ENCODE measurements around the gene COPS7A.

COPS7A gene

DNA sequence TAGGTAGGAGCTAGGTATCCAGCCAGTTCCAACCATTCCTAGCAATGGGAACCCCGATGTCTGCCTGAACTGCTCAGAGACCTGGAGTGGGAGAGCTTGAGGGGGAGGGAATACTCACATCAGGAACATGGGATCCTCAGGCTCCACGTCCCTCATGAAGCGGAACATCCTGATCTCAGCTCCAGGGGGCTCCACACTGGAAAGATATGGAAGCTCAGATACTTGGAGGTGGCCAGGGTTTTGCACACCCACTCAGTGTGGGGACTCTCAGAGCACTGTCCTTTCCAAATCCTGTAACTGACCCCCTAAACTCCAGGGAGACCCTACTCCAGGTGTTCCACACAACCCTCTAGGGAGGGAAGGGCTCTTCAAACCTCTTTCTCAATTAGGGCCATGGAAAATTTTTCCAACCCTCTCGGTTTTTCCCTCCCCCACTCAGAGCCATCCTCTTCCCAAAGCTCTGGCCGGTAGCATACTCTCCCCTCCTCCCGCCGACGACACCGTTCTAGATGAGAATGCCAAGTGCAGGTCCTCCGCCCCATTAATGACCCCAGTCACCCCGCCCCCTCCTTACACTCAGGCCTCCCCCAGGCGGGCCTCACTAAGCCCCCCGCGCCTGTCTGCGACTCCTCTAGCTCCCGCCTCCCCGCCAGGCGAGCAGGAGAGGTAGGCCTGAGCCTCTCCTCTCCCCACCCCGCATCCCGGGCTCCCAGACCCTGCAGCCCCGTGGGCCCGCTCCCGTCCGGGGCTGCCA, 28.5 kb downstream of the COPS7A start:
- DNase-seq, result no peak

DNA sequence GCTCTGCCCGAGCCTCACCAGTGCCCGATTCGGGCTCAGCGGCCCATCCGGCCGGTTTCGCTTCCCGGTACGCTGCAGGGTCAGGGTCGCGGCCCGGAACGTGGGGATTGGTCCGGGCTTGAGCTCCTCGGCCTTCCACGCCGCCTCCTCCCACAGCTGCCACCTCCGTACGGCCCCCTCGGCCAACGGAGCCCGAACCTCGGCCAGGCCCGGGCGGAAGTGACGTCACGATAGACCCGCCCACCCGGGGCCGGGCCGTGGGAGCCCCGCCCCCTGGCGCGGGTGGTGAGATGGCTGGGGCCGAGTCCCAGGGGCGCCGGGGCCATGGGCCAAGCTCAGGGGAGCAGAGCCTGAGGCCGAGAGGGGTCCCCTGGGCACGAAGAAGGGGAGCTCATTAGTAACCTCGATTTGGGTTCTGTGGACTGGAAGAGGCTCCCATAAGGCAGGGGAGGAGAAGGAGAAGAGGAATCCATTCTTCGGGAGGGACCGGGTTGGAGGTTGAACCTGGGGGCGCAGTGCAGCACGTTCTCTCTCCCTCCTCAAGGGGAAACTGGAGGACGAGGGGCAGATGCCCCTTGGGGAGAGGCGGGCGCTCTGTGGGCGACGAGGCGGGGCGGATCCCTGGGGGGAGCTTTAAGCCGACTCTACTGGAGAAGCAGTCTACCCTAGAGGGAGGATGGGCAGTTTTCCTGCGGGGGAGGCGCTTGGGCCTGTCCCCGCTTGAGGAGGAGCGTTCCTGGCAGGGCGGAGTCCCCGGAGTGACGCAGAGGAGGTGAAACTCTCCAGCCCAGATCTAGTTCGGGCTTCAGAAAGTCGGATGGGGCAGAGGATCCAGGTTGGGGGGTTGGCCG, 29.3 kb downstream of the COPS7A start, which contains the start of gene MLF2:
TSS of gene MLF2 (minus strand) at position 221 of the 851 bp plus-strand sequence. CDS start 807 bp downstream, outside the sequence.
- peak; percentile 90 to 94 (median 92) for DNase-seq

DNA sequence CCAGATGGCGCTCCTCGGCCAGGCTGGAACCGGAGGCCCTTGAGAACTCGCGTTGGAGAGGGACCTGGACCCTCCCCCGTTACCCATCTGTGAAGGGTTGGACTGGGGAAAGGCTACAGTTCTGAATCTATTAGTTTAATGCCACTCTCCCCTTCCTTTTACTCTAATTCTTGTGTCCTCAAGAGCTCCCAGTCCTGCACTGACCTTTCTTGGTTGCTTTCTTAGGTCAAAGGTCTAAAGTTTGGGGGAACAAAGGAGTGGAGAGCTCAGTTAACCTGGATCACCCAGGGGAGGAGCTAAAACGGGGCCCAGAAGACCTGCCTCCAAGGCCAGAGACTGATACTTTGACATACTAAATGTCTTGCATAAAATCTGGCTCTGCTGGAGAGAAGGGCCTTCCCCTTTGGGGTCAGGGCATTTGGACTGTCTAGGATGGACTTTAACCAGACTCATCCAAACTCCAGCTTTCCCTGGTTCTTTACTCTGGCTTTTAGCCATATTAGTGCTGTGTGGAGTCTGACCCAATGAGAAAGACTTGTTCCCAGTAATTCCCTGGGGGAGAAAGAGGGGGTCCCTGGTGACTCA, 30.0 kb downstream of the COPS7A start:
- DNase-seq, result no peak

DNA sequence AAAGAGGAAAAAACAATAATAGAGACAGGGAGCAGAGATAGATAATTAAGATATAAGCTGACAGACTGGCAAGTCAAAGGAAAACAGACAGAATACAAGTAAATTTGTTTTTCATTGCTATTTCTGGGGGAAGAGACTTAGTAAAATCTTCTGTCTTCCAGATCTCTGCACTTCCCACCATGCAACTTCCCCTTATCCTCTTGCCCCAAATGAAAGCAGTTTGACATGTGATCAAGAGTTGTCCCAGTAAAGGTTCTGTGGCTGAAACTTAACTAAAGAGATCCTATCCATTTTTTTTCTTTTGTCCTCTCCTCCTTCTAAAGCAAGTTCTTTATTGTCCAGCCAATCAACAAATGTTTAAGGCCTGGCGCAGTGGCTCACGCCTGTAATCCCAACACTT, 30.6 kb downstream of the COPS7A start:
- no peak for DNase-seq

DNA sequence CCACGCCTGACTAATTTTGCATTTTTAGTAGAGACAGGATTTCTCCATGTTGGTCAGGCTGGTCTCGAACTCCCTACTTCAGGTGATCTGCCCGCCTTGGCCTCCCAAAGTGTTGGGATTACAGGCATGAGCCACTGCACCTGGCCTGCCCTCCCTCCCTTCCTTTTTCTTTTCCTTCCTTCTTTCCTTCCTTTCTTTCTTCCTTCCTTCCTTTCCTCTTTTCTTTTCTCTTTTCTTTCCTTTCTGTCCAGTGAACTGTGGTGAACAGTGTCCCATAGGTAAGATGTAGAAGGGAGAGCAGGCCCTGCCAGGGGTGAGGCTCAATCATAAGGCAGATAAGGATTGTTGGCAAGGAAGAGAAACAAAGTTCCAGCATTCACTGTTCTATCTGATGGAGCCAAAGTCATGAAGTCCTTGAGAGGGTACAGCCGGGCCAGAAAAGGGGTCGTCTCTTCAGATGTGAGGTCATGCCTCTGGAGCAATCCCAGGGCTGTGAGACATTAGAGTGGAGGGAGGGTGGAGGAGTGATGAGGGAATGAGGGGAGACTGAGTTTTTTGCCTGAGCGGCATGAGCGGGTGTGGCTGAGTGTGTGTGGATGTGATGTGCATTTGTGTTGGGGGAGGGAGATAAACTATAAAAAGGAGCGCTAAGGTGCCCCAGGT, 33.3 kb downstream of the COPS7A start:
- no peak for DNase-seq

DNA sequence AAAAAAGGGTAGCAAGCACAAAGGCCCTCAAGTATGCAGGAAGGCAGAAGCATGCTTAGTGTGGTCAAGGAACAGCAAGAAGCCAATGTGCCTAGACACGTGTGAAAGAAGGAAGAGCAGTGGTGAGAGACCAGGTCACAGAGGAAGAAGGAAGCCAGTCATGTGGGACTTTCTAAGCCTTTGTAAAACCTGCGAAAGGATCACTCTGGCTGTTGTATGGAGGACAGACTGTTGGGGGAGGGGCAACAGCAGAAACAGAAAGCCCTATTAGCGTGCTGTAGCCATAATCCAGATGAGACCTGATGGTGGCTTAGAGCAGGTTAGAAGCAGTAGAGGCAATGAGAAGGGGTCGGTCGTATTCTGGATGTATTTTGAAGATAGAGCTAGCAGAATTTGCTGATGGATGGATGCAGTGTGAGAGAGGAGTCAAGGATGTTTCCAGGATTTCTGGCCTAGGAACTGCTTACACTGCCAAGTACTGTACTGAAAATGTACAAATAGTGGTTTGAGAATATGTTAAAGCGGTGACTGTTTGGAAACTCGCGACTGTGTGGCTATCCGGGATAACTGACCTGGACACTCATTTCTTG, 34.8 kb downstream of the COPS7A start:
- no peak for DNase-seq

DNA sequence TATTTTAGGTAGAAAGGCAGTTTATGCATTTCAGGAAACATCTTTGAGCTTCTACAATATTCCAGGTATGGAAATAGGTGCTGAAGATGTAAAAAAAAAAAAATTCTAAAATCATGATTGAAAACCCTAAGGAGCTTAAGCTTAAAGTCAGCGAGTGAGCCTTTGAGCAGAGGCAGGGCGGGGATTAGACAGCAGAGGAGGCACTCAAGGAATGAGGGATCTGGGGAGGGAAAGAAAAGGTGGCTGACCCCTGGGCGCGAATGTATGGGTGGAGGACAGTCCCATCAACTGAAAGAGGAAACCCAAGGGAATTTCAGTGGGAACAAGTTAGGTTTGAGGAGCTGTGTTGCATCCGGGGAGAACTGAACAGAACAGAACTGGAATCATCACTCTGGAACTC, 35.9 kb downstream of the COPS7A start:
- no peak for DNase-seq

DNA sequence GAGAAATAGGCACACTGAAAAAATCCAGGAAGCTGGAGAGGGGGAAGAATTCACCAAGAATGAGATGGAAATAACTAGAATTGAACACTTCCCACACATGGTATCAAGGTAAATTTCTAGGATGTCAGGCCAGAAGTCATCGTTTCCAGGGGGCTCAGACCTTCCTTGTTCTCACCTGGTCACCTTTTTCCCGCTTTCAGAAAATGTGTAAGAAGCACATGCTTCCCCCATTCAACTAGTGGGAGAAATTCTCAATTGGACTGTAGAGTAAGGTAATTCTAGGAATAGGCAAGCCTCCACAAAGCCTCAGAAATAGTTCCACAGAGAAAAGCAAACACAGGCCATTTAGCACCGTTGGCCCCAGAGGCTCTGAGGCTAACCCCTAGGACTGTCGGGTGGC, 39.5 kb downstream of the COPS7A start:
- DNase-seq, result no peak

DNA sequence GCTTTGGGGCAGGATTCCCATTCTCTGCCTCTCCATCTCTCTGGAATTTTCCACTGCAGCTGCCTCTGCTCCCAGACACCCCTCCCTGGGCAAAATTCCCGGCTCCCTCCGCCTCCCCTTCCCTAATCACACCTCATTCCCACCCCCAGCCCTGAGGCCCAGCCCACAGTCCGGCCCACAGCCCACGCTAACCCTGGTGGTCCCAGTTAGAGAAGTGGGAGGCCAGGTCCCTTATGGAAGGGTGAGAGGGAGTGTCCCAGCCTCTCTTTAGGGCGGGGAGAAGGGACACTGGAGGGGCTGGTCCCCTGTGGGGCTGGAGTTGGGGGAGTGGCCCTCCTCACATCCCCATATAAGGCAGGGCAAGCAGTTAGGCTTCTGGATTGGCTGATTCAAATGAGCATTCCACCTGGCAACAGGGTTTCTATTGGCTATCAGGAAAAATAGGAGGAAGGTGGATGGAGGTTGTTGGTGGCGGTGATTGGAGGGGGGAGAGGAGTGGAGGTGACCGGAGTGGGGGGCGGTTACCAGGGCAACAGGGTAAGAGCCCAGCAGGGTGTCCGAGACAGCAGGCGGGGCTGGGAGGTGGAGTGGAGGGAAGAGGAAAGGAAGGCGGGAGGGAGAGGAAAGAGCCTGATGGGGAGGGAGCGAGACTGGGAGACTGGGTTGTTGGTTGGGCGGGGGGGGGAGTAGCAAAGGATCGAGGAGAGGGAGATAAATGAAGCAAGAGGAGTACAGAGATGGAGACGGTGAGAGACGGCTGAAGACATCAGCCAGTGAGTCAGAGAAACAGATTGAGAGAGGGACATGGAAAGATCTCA, 40.4 kb downstream of the COPS7A start:
- peak in 1 of 4 experiments; percentile 19 for DNase-seq

DNA sequence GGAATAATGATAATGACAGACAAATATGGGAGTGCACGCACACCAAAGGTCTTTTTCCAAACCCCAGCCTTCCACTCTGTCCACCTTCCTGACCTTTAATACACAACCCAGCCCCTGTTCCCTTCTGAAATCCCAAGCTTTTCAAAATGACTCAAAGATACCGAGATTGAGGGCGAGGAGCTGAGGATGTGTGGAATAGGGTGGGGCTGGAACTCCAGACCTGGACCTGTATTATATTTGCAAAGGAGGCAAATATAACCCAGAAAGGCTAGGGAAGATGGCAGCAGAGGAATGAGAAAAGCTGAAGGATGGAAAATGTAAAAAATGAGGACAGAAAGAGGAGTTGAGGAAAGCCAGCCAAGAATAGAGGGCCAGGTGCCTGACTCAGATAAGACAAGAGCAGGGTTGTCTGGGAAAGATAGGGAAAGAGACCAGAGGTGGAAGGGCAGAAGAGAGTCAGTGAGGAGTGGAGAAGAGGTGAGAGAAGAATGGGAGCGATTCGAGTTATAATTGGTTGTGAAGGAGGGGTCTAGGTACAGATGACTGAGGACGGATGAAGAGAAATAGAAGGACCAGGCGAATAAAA, 41.3 kb downstream of the COPS7A start:
- no peak for DNase-seq

DNA sequence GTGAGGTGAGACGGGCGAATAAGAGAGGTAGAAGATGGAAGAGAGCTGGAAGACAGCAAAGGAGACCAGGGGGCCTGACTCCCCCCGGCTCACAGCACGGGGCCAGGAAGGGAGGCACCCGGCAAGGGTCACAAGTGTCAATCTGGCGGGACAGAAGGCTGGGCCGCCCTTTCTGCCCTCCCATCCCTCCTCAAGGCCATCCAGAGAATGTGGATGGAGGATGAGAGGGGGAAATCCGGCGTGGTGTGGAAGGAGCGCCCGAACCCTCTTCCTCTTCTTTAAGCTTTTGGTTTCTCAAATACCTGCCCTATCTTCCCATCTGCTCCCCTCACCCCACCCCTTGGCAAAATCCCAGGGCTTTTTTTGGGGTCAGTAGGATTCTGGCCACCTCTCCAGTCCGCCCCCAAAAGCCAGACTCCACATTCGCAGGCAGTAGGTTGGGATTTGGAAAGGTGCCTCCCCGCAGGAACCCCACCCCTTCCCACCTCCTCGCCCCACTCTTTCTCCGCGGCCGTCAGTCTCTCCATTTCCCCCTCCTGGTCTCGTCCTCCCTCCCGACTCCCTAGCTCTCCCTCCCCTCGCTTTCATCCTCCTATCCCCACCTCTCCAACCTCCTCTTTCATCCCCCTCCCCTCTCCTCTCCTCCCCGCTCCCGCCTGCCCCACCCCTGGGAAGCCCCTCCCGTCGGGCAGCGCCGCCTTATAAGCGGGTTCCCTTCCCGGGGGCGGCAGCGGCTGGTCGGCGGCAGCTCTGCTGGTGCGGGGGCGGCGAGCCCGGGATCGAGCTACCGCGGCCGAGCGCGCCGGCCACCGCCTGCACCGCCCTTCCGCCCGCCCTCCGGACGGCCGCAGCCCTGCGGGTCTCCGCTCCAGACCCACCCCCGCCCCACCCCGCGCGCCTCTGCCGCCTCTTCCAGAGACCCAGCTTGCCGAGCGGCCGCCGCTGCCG, 42.1 kb downstream of the COPS7A start, which contains the start of gene PTMS:
TSS of gene PTMS (plus strand) at position 730 of the 948 bp plus-strand sequence. CDS start 343 bp downstream, outside the sequence.
- no peak for DNase-seq

DNA sequence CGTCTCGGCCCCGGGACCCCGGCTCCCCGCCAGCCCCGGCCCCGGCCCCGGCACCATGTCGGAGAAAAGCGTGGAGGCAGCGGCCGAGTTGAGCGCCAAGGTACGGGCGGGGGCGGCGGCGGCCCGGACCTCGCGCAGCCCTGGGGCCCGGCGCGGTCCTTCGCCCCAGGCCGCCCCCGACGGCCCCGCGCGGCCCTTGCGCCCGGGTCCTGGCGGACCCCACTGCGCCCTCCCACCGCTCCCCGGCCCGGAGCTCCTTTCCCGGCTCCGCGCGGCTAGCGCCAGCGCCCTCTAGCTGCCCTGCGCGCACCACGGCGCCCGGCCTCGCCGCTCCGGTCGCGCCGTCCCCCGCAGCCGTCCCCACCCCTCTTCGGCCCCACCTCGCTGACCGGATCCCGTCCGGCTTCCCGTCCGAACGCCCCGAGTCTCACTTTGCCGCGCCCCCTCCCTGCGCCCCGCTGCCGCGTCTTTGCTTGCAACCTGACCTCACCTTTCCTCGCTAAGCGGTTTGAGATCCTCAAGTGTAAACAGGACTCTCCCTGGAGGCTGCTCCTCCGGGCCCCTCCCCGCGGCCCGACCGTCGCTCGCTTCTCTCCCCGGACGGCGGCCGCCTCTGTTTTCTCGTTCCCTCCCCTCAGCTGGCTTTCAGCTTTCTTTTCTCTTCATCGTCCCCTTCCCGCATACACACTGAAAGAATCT, 43.0 kb downstream of the COPS7A start:
- DNase-seq, result peak in 2 of 4 experiments; percentile 15 to 21

DNA sequence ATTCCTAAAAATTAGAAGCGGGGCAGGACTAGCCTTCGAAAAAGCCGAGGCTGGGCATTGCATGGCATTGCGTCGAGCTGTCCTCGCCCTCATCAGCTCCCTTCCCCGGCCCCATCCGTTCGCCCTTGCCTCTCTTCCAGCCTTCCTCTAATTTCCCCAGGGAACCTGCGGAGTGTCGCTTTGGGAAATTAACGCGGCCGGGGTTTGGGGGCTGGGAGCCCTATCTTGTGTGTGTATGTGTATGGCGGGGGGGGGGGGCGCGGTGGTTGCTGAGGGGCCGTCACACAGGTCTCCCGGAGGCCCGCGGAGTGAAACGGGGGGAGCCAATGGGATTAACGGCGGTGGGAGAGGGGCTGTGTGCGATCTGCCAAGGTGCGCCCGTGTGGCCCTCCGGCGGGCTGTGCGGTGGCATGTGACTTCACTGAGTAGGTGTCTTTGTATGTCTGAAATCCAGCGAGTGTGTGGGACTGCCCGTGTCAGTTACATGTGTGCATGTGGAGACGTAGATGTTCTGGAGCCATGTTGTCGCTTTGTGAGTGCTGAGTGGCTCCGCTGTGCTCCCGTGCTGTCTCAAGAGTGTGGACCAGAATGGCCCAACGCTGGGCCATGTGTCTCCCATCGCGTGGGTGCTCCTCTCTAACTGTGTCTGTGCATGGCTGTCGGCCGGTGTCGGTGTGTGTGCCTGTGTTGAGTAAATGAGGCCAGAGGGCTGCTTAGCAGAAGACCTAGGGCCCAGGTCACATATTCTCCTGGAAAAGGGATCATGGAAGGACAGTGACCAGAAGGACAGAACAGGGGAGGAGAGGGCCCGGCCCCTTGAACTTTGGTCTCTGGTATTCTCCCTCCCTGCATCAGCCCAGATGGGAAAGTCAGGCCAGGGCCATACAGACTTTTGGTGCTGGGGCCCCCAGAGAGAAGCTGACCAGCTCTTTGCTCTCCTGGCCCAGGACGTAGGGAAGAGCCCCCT, 43.8 kb downstream of the COPS7A start:
- DNase-seq, result no peak

DNA sequence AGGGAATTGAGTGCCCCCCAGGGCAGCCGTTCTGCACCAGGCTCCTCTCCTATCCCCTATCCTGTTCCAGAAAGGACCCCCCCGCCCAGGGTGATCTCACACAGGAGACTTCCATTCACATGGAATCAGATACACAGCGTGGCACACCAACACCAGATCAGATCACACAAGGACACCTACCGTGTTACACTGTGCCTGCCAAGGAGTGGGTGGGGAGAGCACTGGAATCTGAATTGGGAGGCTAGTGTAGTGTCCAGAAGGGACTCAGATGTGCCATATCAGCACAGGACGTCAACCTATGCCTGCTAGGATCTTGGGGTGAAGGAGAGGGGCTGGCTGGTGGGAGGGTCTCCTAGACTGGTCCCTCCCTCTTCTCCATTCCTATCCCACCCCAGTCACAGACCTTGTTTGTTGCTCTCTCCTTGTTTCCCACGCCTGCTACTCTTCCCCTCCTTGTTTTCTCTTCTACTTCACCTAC, 44.6 kb downstream of the COPS7A start:
- DNase-seq, result no peak

DNA sequence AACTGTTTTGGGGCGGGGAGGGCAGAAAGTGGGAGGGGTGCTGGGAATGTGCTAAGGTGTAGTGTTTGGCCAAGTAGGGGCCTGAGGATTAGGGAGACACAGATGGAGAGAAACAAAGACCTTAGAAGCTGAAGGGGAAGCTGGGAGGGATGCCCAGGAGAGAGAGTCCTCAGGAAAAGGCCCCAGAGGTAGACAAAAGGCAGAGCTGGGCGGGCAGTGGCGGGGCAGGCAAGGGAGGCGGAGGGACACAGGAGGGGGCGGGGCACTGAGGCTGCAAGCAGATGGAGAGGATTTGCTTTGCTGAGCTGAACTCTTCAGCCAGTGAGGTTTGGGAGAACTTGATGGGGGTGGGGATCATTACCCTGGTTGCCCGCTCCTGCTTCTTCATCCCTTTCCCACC, 45.1 kb downstream of the COPS7A start:
- no peak for DNase-seq

DNA sequence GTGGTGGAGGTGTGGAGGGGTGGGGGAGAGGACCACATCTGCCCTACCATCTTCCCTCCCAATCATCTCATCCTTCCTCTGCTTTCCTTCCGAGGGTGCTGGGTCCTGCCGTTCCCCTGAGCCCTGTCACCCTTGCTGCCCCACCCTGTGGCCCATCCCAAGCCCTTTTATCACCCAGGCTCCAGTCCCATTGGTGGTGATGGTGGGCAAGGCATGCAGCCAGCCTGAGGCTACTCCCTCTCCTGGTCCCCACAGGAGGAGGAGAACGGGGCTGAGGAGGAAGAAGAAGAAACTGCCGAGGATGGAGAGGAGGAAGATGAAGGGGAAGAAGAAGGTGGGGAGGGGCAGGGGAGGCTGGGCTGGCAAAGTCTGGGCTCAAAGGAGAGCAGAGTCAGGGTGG, 45.8 kb downstream of the COPS7A start:
- DNase-seq, result no peak

DNA sequence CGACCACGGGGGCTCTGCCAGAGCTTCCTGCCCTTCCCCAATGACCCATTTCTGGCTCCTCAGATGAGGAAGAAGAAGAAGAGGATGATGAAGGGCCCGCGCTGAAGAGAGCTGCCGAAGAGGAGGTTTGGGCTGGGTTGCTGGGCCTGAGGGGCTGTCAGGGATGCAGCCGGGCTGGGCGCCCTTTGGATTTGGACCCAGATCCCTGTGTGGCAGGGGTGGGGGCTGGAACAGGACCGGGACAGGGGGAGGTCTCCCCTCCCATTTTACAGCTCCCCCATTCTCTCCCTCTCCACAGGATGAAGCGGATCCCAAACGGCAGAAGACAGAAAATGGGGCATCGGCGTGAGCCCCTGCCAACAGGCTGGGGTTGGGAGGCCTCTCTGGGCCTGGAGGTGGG, 46.2 kb downstream of the COPS7A start:
- DNase-seq, result no peak

DNA sequence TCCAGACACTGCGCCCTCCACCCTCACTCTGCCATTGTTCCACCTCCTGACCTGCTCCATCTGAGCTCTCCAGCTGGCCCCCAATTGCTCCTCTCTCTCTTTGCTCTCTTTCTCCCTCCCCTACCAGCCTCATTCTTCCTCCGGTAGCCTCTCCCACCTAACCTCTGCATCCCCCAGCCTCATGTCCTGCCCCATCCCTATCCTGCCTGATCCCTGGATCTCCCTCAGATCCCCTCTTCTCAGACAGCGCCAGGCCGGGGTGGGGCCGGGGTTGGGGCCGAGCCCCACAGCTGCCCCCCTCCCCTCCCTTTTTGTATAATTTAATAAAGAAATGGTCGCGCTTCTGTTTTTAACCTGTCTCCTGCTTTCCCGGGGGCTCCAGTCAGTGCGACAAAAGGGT, 46.8 kb downstream of the COPS7A start:
- no peak for DNase-seq
